NCI-H82 treated with DMSO at 0.1 percent for 48 hours (cell line): ENCODE data around the gene DOCK4.

Source experiments
- DNase-seq: peaks from one replicate; lab custom pipeline; 2025; ENCODE audit not compliant: unreplicated experiment; lab: John Stamatoyannopoulos, UW

DOCK4 gene

DNA sequence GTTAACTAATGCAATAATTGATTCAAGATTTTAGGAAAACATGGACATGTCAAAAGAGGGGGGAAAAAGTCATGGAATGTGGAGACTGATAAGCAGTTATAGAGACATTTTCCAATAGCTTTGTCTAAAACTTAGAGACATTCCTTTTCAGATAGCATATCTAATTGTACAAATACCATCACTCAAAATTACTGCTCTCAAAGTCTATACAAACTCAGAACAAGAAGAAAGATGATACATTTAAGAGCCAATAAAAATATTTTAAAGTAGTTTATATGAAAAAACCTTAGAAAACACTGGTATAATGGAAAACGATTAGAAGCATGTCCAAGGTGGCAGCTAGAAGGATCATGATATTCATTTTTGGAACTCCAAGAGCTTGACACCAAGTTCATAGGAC, 146.5 kb downstream of the DOCK4 start:
- DNase-seq: no peak

DNA sequence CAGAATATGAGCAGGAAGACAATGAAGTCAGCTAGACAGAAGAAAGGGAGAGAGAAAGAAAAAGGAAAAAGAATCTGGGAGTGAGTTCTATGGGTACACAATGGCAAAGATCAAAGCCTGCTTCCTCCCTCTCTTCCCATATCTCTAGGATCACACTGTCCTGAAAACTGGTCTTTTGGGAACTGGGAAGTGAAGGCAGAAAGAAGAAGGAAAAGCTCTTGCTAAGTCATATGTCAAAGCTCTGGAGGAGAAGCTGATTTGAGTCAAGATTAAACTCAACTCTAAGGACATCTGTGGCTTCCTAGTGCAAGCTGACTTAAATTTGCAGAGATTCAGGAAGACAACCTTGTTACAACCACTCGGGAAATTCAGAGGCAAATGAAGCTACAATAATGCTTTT, 147.5 kb downstream of the DOCK4 start:
- no peak for DNase-seq

DNA sequence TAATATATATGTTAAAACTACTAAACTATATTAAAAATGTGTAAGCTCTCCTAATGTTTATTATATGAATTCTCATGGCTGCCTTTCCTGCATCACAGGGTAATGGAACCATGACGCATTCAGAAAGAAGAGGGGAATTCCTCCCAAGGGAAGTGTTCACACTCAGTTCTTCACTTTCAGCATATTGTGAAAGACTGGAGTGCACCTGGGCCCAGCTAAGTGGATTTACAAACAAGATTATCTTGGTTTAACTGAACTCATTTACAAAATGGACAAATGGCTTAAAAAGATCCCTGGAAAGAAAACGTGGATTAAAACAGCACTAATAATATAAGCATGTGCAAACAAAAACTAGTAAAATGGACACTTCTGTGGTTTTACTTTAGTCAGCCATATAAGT, 149.8 kb downstream of the DOCK4 start:
- peak; percentile 96 for DNase-seq

DNA sequence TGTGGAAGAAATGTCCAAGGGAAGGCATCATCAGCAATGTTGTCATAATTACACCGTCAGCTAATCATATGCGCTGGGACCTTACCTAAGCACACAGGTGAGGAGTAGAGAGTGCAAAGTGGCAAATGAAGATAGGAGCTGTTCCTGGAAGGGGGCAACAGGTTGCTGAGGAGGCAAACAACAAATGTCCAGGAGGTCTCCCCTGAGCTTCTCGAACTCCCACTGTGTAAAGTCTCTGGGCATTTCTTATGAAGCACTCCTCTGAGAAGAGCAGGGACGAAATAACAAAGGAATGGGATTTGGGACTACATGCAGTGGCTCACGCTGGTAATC, 152.5 kb downstream of the DOCK4 start:
- no peak for DNase-seq

DNA sequence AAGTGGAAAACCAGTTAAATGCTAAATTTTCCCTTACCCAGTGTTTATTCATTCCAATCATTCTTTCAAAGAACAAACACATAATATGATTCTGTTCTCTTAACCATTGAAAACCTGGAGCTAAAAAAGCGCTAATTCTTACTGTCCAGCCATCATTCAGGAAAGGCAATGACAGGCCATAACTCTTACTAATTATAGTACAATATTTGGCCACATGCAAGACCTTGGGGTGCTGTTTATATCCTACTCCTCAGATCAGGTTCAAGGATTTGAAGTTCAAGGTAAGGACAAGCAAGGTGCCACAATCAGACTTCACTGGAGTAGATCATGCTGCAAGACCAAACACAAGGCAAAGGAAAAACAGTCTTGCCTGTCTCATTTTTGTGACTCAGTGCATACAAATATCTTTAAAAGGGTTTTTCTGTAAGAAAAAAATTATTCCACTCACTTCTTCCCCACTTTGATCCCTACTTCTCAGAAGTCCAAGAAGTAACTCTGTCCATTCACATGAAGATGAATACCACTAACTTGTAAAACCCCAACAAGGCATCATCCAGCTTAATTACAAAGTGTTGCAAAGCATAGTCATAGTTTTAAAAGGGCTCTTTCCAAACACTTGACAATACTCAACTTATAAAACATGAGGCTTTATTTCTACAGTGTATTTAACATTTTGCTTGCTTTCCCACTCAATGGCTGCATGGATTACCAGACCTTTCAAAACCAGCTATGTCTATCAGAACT, 153.0 kb downstream of the DOCK4 start:
- no peak for DNase-seq

DNA sequence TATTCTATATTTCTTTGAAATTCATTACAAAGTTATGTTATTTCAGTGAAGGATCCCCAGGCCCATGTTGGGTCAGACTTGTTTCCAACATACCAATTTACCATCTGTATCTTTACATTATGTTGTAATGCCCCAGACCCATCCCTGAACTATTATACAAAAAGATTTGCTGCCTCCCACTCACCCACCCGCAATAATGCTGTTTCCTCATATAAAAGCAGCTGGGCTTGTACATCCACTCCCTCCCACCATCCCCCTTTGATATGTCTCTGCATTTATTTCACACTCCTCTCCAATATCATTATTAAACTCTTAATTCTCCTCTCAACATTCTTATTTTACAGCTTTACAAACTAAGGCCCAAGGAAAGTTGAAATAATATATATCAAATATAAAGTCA, 153.7 kb downstream of the DOCK4 start:
- no peak for DNase-seq

DNA sequence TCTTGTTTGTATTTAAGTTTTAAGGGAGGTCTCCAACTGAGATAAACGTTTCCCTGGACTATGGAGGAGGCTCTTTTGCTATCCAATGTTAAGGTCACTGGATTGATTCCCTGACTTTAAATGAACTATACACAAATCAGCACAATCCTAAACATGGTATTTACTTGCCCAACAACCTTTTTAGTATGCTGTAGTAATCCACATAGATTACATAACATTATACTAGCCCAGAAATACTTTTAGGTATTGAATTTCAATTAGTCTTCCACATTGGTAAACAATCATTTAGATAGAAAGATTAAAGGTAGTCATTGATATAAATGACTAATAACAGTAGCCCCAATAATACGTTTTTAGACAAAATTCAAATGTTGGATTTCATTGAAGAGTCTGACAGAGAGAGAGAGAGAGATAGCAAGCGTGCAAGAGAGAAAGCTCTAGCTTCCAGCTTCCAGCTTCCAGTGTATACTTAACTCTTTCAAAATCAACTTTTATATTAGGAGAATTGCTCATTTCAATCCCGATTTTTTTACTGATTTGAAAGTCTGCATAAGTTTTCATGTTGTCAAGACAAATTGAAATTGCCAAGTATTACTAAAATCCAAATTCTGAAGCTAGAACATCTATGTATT, 155.8 kb downstream of the DOCK4 start:
- no peak for DNase-seq

DNA sequence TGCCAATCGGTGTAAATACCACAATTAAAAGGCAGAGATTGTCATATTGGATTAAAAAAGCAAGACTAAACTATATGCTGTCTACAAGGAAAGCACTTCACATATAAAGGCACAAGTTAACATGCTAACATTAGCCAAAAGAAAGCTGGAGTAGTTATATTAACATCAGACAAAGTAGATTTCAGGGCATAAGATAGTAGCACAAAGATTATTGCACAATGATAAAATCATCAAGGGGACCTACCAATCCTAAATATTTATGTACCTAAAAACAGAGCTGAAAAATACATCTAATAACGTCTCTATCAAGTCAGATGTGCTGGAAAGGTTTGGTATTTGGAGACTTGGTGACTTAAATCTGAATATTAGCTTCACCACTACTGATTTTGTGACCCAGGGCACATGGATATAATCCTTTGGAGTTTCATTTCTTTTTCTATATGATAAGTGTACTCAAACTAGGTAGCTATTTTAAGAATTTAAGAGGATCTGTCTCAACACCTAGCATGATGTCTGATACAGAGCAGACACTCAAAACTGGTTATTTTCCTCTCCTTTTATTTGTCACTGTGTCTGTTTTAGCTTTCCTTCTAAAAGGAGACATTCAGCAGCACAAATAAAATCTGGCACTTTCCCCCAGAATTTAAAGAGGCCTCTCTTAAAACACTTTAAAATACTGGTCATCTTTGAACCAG, 156.5 kb downstream of the DOCK4 start:
- no peak for DNase-seq

DNA sequence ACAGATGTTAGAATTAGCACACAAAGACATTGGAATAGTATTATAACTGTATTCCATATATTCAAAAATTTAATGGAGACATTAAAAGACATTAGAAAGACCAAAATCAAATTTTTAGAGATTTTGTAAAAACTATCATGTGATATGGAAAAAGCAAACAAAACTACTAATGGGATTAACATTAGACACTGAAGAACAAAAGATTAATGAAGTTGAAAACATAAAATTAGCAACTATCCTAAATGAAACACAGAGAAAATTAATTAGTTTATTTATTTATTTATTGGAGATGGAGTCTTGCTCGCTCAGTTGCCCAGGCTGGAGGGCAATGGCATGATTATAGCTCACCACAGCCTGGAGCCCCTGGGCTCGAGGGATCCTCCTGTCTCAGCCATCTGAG, 158.8 kb downstream of the DOCK4 start:
- DNase-seq: no peak

DNA sequence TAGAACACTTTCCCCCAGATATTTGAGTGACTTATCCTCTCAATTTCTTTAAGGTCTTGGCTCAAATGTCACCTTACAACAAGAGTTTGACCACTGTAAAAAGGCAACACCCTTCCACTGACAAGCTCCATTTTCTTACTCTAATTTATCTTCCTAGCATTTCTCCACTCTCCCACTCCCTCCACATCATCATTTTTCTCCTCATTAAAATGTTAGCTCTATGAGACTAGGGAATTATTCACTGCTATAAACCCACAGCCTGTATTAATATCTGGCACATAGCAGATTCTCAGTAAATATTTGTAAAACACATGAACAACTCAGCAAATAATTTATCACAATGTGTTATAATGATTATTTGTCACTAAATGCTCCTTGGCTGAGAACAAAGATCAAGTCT, 161.0 kb downstream of the DOCK4 start:
- no peak for DNase-seq

DNA sequence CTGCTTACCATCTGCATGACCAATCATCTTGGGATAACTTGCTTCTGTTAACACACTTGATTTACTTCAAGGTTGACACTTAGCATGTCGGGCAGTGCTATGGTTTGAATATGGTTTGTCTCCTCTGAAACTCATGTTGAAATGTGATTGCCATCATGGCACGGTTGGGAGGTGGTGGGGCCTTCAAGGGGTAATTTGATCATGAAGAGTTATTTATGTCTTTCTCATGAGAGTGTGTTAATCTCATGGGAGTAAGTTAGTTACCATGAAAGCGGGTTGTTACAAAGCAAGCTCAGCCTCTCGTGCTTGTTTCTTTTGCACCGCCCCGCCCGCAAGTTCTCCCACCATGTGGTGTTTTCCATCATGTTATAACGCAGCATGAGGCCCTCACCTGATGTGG, 163.6 kb downstream of the DOCK4 start:
- DNase-seq: no peak

DNA sequence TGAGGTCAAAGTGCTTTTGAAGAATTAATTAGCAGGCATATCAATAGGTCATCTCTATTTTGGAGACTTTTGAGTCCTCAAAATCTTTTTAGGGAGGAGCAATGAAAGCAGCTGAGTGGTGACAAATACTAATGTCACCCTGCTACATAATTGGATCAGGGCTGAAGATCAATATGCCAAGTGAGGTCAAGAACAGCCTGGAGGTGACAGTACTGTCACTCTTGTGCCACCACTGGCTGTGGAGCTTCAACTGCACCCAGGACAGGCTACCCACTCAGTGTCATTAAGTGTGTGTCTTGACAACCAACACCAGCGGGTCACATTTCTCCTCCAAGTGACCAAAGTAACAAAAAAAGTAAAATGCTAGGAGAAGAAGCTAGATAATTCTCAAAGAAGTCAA, 167.8 kb downstream of the DOCK4 start:
- peak; percentile 40 for DNase-seq

DNA sequence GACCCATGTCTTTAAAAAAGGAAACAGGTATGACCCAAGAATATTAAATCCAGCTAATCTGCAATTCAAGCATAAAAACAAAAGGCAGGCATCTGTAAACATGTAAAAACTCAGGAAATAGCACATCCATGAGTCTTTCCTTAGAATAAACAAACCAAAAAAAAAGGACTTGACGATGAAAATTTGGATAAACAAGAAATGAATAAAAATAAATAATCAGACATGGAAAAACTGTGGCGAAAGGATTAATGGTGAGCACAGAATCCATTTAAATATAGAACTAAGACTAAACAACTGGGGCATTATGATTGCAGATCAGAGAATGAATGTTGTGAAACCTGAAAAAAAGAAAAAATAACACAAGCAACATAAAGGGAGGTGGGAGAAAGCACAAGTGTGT, 170.1 kb downstream of the DOCK4 start:
- DNase-seq: no peak

DNA sequence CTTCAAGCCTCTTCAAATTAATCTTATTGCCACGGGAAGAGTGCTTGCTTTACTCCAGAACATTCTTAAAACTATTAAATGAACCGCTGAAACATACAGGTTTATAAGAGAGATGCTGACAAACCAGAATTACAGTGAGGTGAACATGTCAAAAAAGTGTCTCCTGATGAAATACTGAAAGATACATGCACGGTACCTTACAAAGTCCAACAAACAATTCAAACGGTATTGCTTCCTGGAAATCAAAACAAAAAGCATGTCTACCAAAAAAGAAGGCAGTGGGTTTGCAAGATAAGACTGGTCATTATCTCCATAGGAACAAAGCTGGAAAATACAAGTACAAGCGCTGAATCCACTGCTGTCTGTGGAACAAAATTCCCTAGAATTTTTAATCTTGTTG, 174.5 kb downstream of the DOCK4 start:
- DNase-seq: no peak

DNA sequence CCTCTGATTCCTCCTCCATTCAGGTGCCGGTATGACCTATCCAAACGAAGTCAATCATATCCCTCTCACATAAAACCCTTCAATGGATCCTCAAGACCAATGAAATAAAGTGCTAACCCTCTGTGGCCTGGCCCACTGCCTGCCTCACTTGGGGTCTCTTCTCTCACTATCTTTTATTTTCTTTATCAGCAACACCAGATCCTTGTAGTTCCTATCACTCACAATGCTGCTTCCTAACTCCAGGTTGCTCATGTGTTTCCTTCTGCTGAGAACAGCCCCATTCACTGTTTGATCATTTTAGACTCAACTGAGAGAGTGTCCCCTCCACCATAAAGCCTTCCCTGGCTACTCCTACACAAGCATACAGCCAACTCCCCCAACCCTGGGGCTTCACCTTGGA, 180.6 kb downstream of the DOCK4 start:
- no peak for DNase-seq

DNA sequence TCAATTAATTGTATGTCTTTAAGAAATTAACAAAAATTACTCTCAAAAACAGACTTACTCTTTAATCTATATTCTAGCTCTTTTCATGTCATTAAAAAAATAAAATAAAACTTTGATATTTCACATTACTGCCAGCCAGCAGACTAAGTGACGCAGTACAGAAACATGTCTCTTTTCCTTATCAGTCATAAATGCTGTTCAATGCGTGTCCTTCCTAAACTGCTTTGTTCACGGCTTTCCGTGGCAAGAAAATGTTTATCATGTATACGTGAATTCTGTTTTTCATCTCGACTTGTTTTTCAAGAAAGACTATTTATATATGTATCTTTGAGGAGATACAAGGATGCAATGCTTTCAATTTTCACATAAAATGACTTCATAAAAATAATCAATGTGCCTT, 182.4 kb downstream of the DOCK4 start:
- DNase-seq: no peak

DNA sequence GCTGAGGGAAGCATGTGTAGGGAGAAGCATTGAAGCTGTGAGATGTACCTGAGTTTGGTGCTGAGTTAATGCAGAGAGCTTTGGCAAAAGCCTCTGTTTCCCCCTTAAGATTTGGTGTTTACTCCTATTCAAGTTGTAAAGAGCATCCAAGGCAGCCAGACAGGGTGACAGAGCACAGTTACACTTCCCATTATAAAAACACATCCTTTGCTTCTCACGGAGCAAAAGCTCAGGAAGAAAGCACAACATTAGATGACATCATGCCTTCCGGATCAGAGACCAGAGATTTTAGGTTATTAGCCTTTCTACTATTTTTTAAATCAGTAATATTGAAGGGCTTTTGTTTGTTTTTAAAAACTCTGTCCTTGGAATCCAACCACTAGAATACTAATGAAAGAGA, 182.9 kb downstream of the DOCK4 start:
- DNase-seq: no peak

DNA sequence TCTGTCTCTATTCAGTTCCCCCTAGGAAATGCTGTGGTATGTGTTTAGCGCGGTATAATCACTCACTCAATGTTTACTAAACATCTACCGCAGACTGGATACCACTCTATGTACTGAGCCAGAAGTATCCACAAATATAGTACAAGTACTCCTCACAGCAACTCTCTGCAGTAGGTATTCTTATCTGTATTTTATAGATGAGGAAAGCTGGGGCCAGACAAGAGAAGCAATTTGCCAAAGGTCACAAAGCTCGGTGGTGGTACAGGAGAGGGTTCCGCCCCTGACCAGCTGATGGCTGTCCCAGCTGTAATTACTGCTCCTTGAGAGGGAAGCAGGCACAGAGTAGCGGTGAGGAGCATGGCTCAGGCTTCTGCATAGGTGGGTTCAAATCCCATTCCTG, 184.1 kb downstream of the DOCK4 start:
- DNase-seq: no peak

DNA sequence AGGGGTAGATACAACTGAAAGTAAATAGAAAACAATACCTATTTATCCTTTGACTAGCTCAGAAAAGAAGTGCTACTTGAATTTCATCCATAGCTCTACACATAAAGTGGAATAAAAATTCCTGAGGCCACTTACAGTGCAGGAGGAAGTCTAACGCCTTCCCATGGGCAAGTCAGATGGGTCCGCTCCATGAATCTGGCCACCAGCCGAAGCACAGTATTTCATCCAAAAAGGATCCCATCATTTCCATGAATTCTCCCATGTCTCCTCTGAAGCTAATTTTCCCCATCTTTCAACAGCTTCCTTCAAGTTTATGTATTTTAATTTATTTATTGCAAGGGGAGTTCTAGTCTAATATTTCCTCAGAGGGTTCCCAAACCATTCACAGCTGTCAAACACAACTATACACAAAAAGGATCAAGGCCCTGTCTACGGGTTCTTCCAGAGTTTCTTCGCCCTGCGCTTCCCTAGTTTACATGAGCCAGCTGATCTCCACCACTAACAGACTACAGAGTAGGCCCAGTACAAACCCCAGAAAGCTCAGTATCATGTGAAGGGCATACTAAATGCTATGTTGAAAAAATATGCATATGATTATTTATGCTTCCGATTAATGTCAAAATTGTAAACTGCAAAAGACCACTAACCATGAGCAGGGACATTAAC, 184.7 kb downstream of the DOCK4 start:
- no peak for DNase-seq

DNA sequence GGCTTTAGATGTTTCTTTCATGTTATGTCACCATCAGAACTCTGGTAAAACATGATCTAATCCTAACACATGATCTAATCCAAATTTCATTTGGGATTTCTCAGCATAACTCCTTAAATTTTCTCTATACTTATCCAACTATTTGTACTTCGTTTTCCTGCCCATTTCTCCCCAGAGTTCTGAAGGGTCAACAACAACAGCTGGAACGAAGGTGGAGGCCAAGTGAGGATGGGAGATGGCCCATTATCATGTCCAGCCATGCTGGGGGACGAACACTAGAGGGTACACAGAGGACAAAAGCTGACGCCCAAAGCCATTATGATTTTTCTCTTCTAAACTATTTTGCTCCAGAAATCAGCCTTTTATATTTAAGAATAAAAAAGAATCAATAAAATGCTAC, 185.4 kb downstream of the DOCK4 start:
- DNase-seq: no peak

DNA sequence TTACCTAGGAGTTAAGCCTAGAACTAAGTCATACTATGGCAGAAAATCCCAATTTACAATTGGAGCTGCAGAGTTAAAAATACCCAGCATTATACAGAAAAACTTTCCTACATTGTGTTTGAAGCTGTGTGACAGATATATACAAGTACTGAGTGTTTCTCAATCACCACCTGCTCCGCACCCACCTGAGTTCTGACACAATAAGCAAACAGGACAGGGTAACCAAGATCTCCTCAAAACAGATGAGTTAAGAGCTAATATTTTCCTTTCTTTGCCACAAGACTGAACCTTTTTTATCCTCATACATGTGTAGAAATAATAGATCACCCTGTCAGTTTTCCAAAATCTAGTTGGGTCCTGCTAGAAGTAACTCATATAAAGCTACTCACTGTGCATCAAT, 186.3 kb downstream of the DOCK4 start:
- DNase-seq: no peak
